ENCODE measurements around the gene ANGEL1. TPM values are rescaled to one million over a fixed set of nuclear protein-coding genes. Genes with fewer than 3 reads are reported as not detected.

ANGEL1 gene
- total and polyA plus RNA-seq, 9 donors: 8.5 to 24.1 (median 14.7) TPM

DNA sequence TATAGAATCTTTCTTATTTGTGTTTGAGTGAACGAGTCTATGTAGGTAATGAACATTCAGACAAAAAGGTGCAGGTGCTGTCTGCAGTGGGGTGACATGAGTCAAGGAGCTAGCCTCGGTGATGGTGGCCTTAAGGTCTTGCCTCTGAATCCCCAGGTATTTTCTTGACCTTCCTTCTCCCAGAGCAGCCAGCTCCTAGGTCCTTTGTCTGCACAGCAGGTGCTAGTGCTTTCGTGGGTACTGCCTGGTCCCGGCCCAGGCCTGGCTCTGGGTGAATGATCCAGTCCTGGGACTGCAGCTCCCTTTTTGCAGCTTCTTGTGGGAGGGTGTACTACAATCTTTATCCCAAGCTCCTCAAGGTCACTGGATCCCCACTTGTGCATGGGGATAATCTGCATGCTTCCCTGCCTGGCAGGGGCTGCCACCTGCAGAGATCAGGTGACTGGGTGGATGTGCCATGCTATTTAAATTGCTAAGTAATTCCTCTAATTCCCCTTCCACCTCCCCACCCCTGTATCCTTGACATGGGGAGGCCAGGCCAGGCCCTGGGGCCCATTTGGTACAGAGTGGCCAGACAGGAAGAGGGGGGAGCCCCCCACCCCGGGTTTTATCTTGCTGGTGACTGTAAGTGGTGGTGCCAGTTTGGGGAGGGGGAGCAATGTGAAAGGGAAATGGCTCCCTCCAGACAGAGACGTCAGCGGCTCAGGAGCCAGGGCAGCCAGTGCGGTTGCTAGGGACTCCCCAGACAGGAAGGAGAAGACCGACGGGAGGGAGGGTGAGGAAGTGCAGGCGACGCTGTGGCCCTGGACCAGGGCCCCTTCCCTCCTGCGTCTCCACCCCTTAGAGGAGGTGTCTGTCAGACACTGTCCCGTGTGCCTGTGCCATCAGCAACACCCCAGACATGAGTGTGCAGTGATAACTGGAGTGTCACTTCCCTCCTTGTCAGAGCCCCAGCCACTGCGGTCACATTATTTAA lies 44.7 kb downstream of the ANGEL1 start:
- Histone ChIP-seq H3K4me3 (ENCODE audit: low read length) (no peak overlapping the region), H3K4me1 (ENCODE audit: control insufficient read depth, insufficient read depth, low read length) (peaks cover 51% of the 10 kb centered on the region), H3K27me3 (ENCODE audit: control insufficient read depth, insufficient read depth, low read length) (no peaks in the 10 kb centered on the region), H3K9me3 (replicated peaks; ENCODE audit: control insufficient read depth, low read depth, low read length) (no peaks in the 10 kb centered on the region), H3K36me3 (ENCODE audit: control insufficient read depth, insufficient read depth, low read length) (peaks cover 50% of the 10 kb centered on the region), H3K27ac (ENCODE audit: low read length) (peak overlapping the region; percentile 65)
- peak; percentile 78 for DNase-seq
- WGBS (ENCODE audit: insufficient coverage): 31% methylated on average over 6 of the region's 15 CpGs

DNA sequence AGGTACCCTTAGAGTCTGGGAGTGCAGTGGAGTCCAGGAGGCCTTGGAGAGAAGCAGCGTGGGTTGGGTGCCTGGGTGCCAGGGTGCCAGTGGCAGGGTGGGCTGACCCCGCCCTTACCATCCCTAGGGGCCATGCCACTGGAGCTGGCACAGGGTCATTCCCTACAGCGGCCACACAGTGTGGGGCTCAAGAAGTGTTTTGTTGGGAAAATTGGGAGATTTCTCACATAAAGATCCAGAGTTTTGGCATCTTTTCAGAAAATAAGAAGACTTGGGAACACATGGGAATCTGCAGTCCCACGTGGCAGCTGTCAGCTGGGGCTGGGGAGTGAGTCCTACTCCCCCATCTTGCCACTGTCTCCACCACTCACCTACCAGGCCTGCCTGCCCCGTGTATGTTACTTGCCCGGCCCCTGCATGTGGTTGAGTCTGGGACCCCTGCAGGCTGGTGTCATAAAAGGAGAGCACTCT lies 47.2 kb downstream of the ANGEL1 start:
- WGBS (ENCODE audit: insufficient coverage): 100% methylated on average over 2 of the region's 6 CpGs
- Histone ChIP-seq H3K9me3 (replicated peaks; ENCODE audit: control insufficient read depth, low read depth, low read length) (no peaks in the 10 kb centered on the region), H3K27me3 (ENCODE audit: control insufficient read depth, insufficient read depth, low read length) (peaks cover 3% of the 10 kb centered on the region), H3K27ac (ENCODE audit: low read length) (no peak overlapping the region), H3K4me1 (ENCODE audit: control insufficient read depth, insufficient read depth, low read length) (peaks cover 52% of the 10 kb centered on the region), H3K36me3 (ENCODE audit: control insufficient read depth, insufficient read depth, low read length) (peaks cover 33% of the 10 kb centered on the region), H3K4me3 (ENCODE audit: low read length) (no peak overlapping the region)
- DNase-seq: peak; percentile 6

DNA sequence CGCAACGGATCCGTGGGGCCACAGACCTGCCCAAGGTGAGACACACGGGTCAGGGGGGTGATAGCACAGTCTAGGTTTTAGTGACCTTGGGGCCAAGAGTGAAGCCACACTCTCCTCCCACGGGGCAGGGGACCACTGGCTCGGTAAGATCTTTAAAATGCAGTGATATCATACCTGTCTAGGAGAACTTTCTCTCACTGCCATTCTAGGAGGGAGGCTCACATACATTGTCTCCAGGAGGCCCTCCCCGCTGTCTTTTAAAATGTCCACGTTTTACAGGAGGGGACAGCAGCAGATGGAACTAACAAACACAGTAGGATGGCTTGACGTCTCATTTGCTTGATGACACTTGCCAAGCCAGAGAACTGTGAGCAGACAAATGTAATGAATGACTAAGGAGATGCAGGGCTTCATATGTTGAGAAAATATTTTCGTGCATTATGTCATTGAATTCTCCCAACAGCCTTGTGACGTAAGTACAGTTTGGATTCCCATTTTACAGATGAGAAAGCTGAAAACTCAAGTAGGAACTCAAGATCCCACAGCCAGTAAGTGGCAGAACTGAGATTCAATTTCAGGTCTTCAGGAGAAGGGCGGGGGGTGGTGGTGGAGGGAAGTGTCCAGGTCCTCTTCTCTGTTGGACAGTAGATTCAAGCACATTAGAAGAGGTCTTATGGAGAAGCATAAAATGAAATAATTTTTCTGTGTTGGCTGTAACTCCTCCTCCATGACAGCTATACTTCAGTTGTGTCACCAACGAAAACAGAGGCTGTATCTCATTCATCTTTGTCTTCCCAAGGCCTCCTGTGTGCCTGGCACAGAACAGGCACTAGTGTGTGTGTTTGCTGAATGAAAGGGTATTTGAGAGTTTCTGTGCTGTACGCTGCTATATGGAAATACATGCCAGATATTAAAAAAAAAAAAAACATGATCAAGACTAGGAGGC lies 49.3 kb downstream of the ANGEL1 start:
- Histone ChIP-seq H3K9me3 (replicated peaks; ENCODE audit: control insufficient read depth, low read depth, low read length) (no peaks in the 10 kb centered on the region), H3K4me1 (ENCODE audit: control insufficient read depth, insufficient read depth, low read length) (peaks cover 42% of the 10 kb centered on the region), H3K4me3 (ENCODE audit: low read length) (peak overlapping the region; percentile 84), H3K27ac (ENCODE audit: low read length) (peak overlapping the region; percentile 31), H3K27me3 (ENCODE audit: control insufficient read depth, insufficient read depth, low read length) (peaks cover 3% of the 10 kb centered on the region), H3K36me3 (ENCODE audit: control insufficient read depth, insufficient read depth, low read length) (peaks cover 20% of the 10 kb centered on the region)
- DNase-seq: peak; percentile 49
- 49% methylated on average over 8 of the region's 14 CpGs for WGBS (ENCODE audit: insufficient coverage)

DNA sequence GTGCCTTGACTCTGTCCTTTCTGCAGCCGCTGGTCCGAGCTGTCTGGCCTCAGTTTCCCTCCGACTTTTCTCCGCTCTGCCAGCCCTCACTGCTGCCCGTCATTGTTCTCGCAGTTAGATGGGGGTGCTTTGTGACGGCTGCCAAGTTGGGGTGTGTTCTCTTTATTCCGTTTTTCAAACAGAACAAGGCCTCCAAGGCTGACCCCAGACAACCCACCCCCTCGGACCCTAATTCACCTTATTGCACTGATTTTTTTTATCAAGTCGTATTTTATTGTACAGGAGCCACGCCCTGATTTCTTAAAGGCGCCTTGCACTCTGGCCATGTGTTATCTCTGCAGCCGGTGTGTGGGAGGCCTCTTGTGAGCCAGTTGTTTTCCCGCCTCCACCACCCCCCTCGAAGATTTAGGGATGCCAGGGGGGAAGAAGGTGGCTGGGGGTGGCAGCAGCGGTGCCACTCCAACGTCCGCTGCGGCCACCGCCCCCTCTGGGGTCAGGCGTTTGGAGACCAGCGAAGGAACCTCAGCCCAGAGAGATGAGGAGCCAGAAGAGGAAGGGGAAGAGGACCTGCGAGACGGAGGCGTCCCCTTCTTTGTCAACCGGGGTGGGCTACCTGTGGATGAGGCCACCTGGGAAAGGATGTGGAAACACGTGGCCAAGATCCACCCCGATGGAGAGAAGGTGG lies 50.1 kb downstream of the ANGEL1 start:
- Histone ChIP-seq H3K4me1 (ENCODE audit: control insufficient read depth, insufficient read depth, low read length) (peaks cover 34% of the 10 kb centered on the region), H3K4me3 (ENCODE audit: low read length) (peak overlapping the region; percentile 84), H3K36me3 (ENCODE audit: control insufficient read depth, insufficient read depth, low read length) (peaks cover 16% of the 10 kb centered on the region), H3K27ac (ENCODE audit: low read length) (peak overlapping the region; percentile 63), H3K9me3 (replicated peaks; ENCODE audit: control insufficient read depth, low read depth, low read length) (no peaks in the 10 kb centered on the region), H3K27me3 (ENCODE audit: control insufficient read depth, insufficient read depth, low read length) (peaks cover 3% of the 10 kb centered on the region)
- peak; percentile 51 for DNase-seq
- WGBS (ENCODE audit: insufficient coverage): 20% methylated on average over 13 of the region's 28 CpGs

DNA sequence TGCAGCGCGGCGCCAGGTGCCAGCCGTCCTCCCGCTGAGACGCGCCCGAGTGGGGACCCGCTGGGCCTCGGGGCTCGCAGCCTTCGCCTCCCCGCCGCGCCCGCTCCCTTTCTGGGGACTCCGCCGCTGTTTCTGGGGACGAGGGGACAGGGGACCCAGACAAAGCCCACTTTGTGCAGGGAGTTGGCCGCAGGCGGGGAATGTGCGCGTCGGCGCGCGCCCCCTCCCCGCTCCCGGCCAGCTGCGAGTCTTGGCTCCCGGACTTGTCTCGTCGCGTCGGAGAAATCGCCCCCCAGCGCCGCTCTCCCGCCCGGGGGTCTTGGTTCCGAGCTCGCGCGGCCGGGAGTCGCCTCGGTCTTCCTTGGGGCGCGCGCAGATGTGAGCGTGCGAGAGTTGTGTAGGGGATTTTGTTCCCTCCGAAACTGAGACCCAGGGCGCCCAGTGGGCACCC lies 50.7 kb downstream of the ANGEL1 start:
- DNase-seq: peak; percentile 43
- H3K36me3 ChIP-seq (ENCODE audit: control insufficient read depth, insufficient read depth, low read length): peaks cover 13% of the 10 kb centered on the region
- peak overlapping the region; percentile 84 for H3K4me3 ChIP-seq (ENCODE audit: low read length)
- 0% methylated on average over 39 of the region's 54 CpGs for WGBS (ENCODE audit: insufficient coverage)
- H3K27me3 ChIP-seq (ENCODE audit: control insufficient read depth, insufficient read depth, low read length): peaks cover 3% of the 10 kb centered on the region
- H3K9me3 ChIP-seq (replicated peaks; ENCODE audit: control insufficient read depth, low read depth, low read length): no peaks in the 10 kb centered on the region
- peak overlapping the region; percentile 63 for H3K27ac ChIP-seq (ENCODE audit: low read length)
- peaks cover 30% of the 10 kb centered on the region for H3K4me1 ChIP-seq (ENCODE audit: control insufficient read depth, insufficient read depth, low read length)

DNA sequence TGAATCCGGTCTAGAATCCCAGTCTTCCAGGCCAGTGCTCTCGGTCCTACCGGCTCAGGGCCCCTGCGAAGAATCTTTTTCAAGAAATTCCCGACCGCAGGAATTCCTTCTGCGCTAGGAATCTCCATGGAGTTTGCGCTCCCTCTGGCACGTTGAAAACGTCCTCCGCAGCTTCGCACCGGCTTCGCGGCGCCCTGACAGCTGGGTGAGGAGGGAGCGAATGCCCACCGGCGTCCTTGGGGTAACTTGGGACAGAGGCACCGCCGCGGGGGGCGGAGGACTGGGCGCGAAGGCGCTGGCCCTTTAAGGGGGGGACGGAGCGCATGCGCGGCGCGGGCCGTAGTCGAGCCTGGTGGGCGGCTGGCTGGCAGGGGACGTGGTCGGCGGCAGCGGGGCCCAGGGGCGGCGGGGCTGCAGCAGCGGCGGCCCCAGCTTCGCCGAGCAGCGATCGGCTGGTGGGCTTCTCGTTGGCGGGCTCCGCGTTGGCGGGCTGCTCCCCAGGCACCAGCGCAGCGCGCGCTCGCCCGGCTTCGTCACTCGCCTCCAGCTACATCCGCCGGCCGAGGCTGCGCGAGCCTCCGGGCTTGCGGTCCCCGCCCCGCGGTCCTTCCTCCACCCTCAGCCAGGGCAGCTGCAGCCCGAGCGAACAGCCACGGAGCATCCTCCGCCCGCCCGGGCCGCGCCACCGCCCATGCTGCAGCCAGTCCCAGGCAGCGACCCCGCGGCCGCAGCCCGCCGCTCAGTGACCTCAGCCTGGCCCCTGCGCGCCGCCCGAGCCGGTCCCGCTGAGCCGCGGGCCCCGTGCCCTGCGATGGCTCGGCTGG lies 51.3 kb downstream of the ANGEL1 start, which contains the start of gene VASH1:
TSS of gene VASH1 (plus strand) at position 333 of the 824 bp plus-strand sequence. CDS start 1,354 bp downstream, outside the sequence.
- Histone ChIP-seq H3K27ac (ENCODE audit: low read length) (peak within 1 kb of the TSS; percentile 75), H3K4me1 (ENCODE audit: control insufficient read depth, insufficient read depth, low read length) (peaks cover 33% of the 10 kb centered on the region), H3K36me3 (ENCODE audit: control insufficient read depth, insufficient read depth, low read length) (peaks cover 8% of the 10 kb centered on the region), H3K4me3 (ENCODE audit: low read length) (peak within 1 kb of the TSS; percentile 84), H3K9me3 (replicated peaks; ENCODE audit: control insufficient read depth, low read depth, low read length) (no peaks in the 10 kb centered on the region), H3K27me3 (ENCODE audit: control insufficient read depth, insufficient read depth, low read length) (peaks cover 3% of the 10 kb centered on the region)
- peak; percentile 84 for DNase-seq
- under 1% methylated on average over 93 of the region's 96 CpGs for WGBS (ENCODE audit: insufficient coverage)

DNA sequence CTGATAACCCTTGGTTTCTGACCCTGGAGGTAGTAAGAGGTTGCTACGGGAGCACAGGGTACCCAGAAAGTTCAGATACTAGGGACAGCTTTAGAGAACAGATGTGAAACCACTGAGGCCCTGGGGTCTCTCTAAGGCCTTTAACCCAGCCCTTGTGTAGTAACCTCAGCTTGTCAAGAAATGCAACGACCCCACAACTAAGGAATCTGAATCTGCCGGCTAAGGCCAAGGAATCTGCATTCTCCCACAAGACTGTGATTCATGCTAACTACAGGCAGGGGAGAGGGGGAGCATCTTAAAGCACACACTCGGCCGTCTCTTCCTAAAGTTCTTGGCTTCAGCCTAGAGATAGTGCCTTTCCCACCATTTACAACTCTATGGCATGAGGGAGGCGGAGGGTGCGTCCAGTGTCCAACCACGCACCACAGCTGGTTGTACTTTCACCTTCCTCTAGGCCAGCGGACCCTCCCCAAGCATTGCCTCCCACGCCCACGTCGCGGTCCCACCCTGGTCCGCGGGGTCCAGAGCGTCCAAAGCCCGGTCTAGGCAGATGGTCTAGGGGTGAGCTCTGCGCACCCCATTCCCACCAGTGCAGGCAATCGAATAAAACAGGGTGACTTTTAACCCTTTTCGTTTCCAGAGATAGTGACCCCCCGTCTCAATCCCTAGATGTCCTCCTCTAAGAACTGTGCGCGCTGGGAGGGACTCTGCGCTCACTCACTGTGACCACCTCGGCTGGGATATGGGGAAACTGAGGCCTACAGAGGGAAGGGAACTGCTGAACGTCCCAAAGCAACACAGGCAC lies 52.1 kb downstream of the ANGEL1 start:
- Histone ChIP-seq H3K4me3 (ENCODE audit: low read length) (peak overlapping the region; percentile 60), H3K27ac (ENCODE audit: low read length) (peak overlapping the region; percentile 75), H3K36me3 (ENCODE audit: control insufficient read depth, insufficient read depth, low read length) (peaks cover 2% of the 10 kb centered on the region), H3K27me3 (ENCODE audit: control insufficient read depth, insufficient read depth, low read length) (peaks cover 3% of the 10 kb centered on the region), H3K9me3 (replicated peaks; ENCODE audit: control insufficient read depth, low read depth, low read length) (no peaks in the 10 kb centered on the region), H3K4me1 (ENCODE audit: control insufficient read depth, insufficient read depth, low read length) (peaks cover 41% of the 10 kb centered on the region)
- WGBS (ENCODE audit: insufficient coverage): 37% methylated on average over 4 of the region's 26 CpGs
- no peak for DNase-seq

DNA sequence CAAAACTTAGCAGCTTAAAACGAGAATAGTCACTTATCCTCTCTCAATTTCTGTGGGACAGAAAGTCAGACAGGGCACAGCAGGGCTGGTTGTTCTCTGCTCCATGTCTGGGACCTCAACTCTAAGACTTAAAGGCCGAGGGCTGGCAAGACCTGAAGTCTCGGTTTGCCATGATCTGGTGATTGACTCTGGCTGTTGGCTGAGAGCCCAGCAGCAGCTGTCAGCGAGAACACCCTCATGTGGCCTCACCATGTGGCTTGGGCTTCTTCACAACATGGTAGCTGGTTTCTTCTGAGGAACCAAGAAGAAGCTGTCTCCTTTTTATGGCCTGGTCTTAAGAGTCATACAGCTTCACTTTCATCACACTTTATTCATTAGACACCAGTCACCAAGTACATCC lies 53.1 kb downstream of the ANGEL1 start:
- H3K9me3 ChIP-seq (replicated peaks; ENCODE audit: control insufficient read depth, low read depth, low read length): no peaks in the 10 kb centered on the region
- 82% methylated on average over 4 of the region's 4 CpGs for WGBS (ENCODE audit: insufficient coverage)
- H3K27ac ChIP-seq (ENCODE audit: low read length): no peak overlapping the region
- peaks cover 42% of the 10 kb centered on the region for H3K4me1 ChIP-seq (ENCODE audit: control insufficient read depth, insufficient read depth, low read length)
- peak; percentile 15 for DNase-seq
- H3K36me3 ChIP-seq (ENCODE audit: control insufficient read depth, insufficient read depth, low read length): no peaks in the 10 kb centered on the region
- no peak overlapping the region for H3K4me3 ChIP-seq (ENCODE audit: low read length)
- H3K27me3 ChIP-seq (ENCODE audit: control insufficient read depth, insufficient read depth, low read length): peaks cover 3% of the 10 kb centered on the region
